GM19395 (cell line): ENCODE data around the gene CMTM1.

Experiments
- ATAC-seq: cut with Tn5 transposase; IDR thresholded peaks from one replicate; pipeline ENCODE4 v1.9.1; 2021; ENCODE audit warnings: mild to moderate bottlenecking, moderate library complexity; ENCODE audit not compliant: unreplicated experiment

The CMTM1 gene

GRCh38 chr16:66566051-66566901 is at the start of gene CMTM1:
Gene CMTM1, plus strand, starts transcription at chr16:66566439. Its CDS starts 75 bp downstream, at chr16:66566514.
- ATAC-seq = no peak

GRCh38 chr16:66516509-66516807 is 49.8 kb upstream of the CMTM1 start:
- ATAC-seq = peak; percentile 30

GRCh38 chr16:66516808-66517585 is 49.2 kb upstream of the CMTM1 start:
- ATAC-seq = peak; percentile 98

- no peak for ATAC-seq
Measured at GRCh38 chr16:66517586-66518263, 48.5 kb upstream of the CMTM1 start.

GRCh38 chr16:66519482-66520373 is 46.5 kb upstream of the CMTM1 start:
- no peak for ATAC-seq

GRCh38 chr16:66520406-66521170 is 45.7 kb upstream of the CMTM1 start:
- ATAC-seq = no peak

GRCh38 chr16:66521252-66521713 is 45.0 kb upstream of the CMTM1 start:
- ATAC-seq = no peak

GRCh38 chr16:66521951-66522771 is 44.1 kb upstream of the CMTM1 start:
- ATAC-seq = peak; percentile 61

GRCh38 chr16:66522816-66523590 is 43.2 kb upstream of the CMTM1 start:
- no peak for ATAC-seq

- ATAC-seq = peak; percentile 50
Measured at GRCh38 chr16:66523861-66524354, 42.3 kb upstream of the CMTM1 start.

- peak; percentile 70 for ATAC-seq
Measured at GRCh38 chr16:66524601-66525164, 41.6 kb upstream of the CMTM1 start.

GRCh38 chr16:66525396-66526180 is 40.7 kb upstream of the CMTM1 start:
- ATAC-seq = no peak

GRCh38 chr16:66528294-66528693 is 37.9 kb upstream of the CMTM1 start:
- no peak for ATAC-seq

GRCh38 chr16:66529475-66529874 is 36.8 kb upstream of the CMTM1 start:
- no peak for ATAC-seq

GRCh38 chr16:66534376-66534799 is 31.9 kb upstream of the CMTM1 start:
- ATAC-seq = no peak

GRCh38 chr16:66536525-66536924 is 29.7 kb upstream of the CMTM1 start:
- no peak for ATAC-seq

- ATAC-seq = no peak
Measured at GRCh38 chr16:66537236-66537635, 29.0 kb upstream of the CMTM1 start.
